ENCODE measurements around the gene MAPKAP1.
"Not testable (repeated sequence)": the region's sequence is repeated elsewhere in the genome, so short reads cannot be mapped to it uniquely, and the experiment has no call there.

MAPKAP1 gene

GRCh38 chr9:125699870-125700269 lies 7.1 kb downstream of the MAPKAP1 start:
- Histone ChIP-seq H3K9me3 (ENCODE audit: low read length) (no peaks in the 10 kb centered on the region), H4K20me1 (ENCODE audit: insufficient read depth, low read length) (0 out of 2 replicates have a peak, but pooled peaks cover 3% of the 10 kb centered on the region), H3K79me2 (ENCODE audit: insufficient read depth, low read length) (peaks cover 82% of the 10 kb centered on the region), H3K9me2 (ENCODE audit: low read depth, low read length) (no peaks in the 10 kb centered on the region), H3K9ac (ENCODE audit: low read length) (no peak overlapping the region), H3K36me3 (ENCODE audit: insufficient read depth, low read length) (0 out of 2 replicates have a peak, but pooled peaks cover 4% of the 10 kb centered on the region), H3K4me2 (ENCODE audit: low read length) (no peak overlapping the region), H3K27ac (ENCODE audit: low read depth, low read length, poor library complexity, severe bottlenecking) (no peak overlapping the region), H3K4me3 (ENCODE audit: low read depth, low read length, poor library complexity, severe bottlenecking) (no peak overlapping the region), H3K4me1 (ENCODE audit: insufficient read depth, low read length, severe bottlenecking) (peaks cover 30% of the 10 kb centered on the region), H3F3A (ENCODE audit: insufficient read depth, low read length) (no peaks in the 10 kb centered on the region; the same call in 1 of the 2 replicates), H3K27me3 (ENCODE audit: insufficient read depth, low read length) (no peaks in the 10 kb centered on the region), H2AFZ (ENCODE audit: low read length) (no peak overlapping the region)
- TF ChIP-seq CTCF (IDR thresholded peaks at IDR 0.05; ENCODE audit: low read length) (no peak), EZH2 (IDR thresholded peaks at IDR 0.05; ENCODE audit: borderline replicate concordance, low read length) (no peak)

GRCh38 chr9:125696106-125696647 lies 10.8 kb downstream of the MAPKAP1 start:
- H3K9me2 ChIP-seq (ENCODE audit: low read depth, low read length) = no peaks in the 10 kb centered on the region
- H3K9ac ChIP-seq (ENCODE audit: low read length) = no peak overlapping the region
- H3K36me3 ChIP-seq (ENCODE audit: insufficient read depth, low read length) = 0 out of 2 replicates have a peak, but pooled peaks cover 4% of the 10 kb centered on the region
- no peak overlapping the region for H3K4me3 ChIP-seq (ENCODE audit: low read depth, low read length, poor library complexity, severe bottlenecking)
- H4K20me1 ChIP-seq (ENCODE audit: insufficient read depth, low read length) = 0 out of 2 replicates have a peak, but pooled peaks cover 3% of the 10 kb centered on the region
- TF ChIP-seq EZH2 (IDR thresholded peaks at IDR 0.05; ENCODE audit: borderline replicate concordance, low read length) (no peak), CTCF (IDR thresholded peaks at IDR 0.05; ENCODE audit: low read length) (no peak)
- H3K79me2 ChIP-seq (ENCODE audit: insufficient read depth, low read length) = peaks cover 79% of the 10 kb centered on the region
- H3K9me3 ChIP-seq (ENCODE audit: low read length) = no peaks in the 10 kb centered on the region
- H3K4me2 ChIP-seq (ENCODE audit: low read length) = no peak overlapping the region
- H3K4me1 ChIP-seq (ENCODE audit: insufficient read depth, low read length, severe bottlenecking) = peaks cover 26% of the 10 kb centered on the region
- no peaks in the 10 kb centered on the region; the same call in 1 of the 2 replicates for H3F3A ChIP-seq (ENCODE audit: insufficient read depth, low read length)
- H3K27ac ChIP-seq (ENCODE audit: low read depth, low read length, poor library complexity, severe bottlenecking) = no peak overlapping the region
- no peak overlapping the region for H2AFZ ChIP-seq (ENCODE audit: low read length)
- H3K27me3 ChIP-seq (ENCODE audit: insufficient read depth, low read length) = no peaks in the 10 kb centered on the region

GRCh38 chr9:125695548-125695947 lies 11.5 kb downstream of the MAPKAP1 start:
- H3K9me3 ChIP-seq (ENCODE audit: low read length); H3K9ac ChIP-seq (ENCODE audit: low read length); H3F3A ChIP-seq (ENCODE audit: insufficient read depth, low read length); H3K4me3 ChIP-seq (ENCODE audit: low read depth, low read length, poor library complexity, severe bottlenecking); H3K27me3 ChIP-seq (ENCODE audit: insufficient read depth, low read length); H3K4me2 ChIP-seq (ENCODE audit: low read length); H4K20me1 ChIP-seq (ENCODE audit: insufficient read depth, low read length); H3K36me3 ChIP-seq (ENCODE audit: insufficient read depth, low read length); H2AFZ ChIP-seq (ENCODE audit: low read length); H3K9me2 ChIP-seq (ENCODE audit: low read depth, low read length); H3K27ac ChIP-seq (ENCODE audit: low read depth, low read length, poor library complexity, severe bottlenecking): not testable (repeated sequence)
- H3K79me2 ChIP-seq (ENCODE audit: insufficient read depth, low read length) = peaks cover 72% of the 10 kb centered on the region
- peaks cover 26% of the 10 kb centered on the region for H3K4me1 ChIP-seq (ENCODE audit: insufficient read depth, low read length, severe bottlenecking)

GRCh38 chr9:125694478-125694877 lies 12.5 kb downstream of the MAPKAP1 start:
- H3K79me2 ChIP-seq (ENCODE audit: insufficient read depth, low read length) = peaks cover 70% of the 10 kb centered on the region

GRCh38 chr9:125693492-125693891 lies 13.5 kb downstream of the MAPKAP1 start:
- not testable (repeated sequence) for H3K4me2 ChIP-seq (ENCODE audit: low read length); H4K20me1 ChIP-seq (ENCODE audit: insufficient read depth, low read length); H3K36me3 ChIP-seq (ENCODE audit: insufficient read depth, low read length); H3K27me3 ChIP-seq (ENCODE audit: insufficient read depth, low read length); H3F3A ChIP-seq (ENCODE audit: insufficient read depth, low read length); H3K9me2 ChIP-seq (ENCODE audit: low read depth, low read length); H3K9me3 ChIP-seq (ENCODE audit: low read length); H3K27ac ChIP-seq (ENCODE audit: low read depth, low read length, poor library complexity, severe bottlenecking); H2AFZ ChIP-seq (ENCODE audit: low read length); H3K9ac ChIP-seq (ENCODE audit: low read length); H3K4me3 ChIP-seq (ENCODE audit: low read depth, low read length, poor library complexity, severe bottlenecking)
- peaks cover 67% of the 10 kb centered on the region for H3K79me2 ChIP-seq (ENCODE audit: insufficient read depth, low read length)
- H3K4me1 ChIP-seq (ENCODE audit: insufficient read depth, low read length, severe bottlenecking) = peaks cover 33% of the 10 kb centered on the region

More at GRCh38 chr9:125694478-125694877, 12.5 kb downstream of the MAPKAP1 start:
- no peaks in the 10 kb centered on the region for H3K27me3 ChIP-seq (ENCODE audit: insufficient read depth, low read length)
- H3K9me2 ChIP-seq (ENCODE audit: low read depth, low read length) = no peaks in the 10 kb centered on the region
- H3K4me1 ChIP-seq (ENCODE audit: insufficient read depth, low read length, severe bottlenecking) = peaks cover 33% of the 10 kb centered on the region
- 0 out of 2 replicates have a peak, but pooled peaks cover 3% of the 10 kb centered on the region for H4K20me1 ChIP-seq (ENCODE audit: insufficient read depth, low read length)
- H2AFZ ChIP-seq (ENCODE audit: low read length) = no peak overlapping the region
- no peak overlapping the region for H3K4me3 ChIP-seq (ENCODE audit: low read depth, low read length, poor library complexity, severe bottlenecking)
- no peaks in the 10 kb centered on the region for H3K9me3 ChIP-seq (ENCODE audit: low read length)
- TF ChIP-seq EZH2 (IDR thresholded peaks at IDR 0.05; ENCODE audit: borderline replicate concordance, low read length) (no peak), CTCF (IDR thresholded peaks at IDR 0.05; ENCODE audit: low read length) (no peak)
- H3K27ac ChIP-seq (ENCODE audit: low read depth, low read length, poor library complexity, severe bottlenecking) = no peak overlapping the region
- H3F3A ChIP-seq (ENCODE audit: insufficient read depth, low read length) = no peaks in the 10 kb centered on the region
- no peak overlapping the region for H3K9ac ChIP-seq (ENCODE audit: low read length)
- 0 out of 2 replicates have a peak, but pooled peaks cover 4% of the 10 kb centered on the region for H3K36me3 ChIP-seq (ENCODE audit: insufficient read depth, low read length)
- H3K4me2 ChIP-seq (ENCODE audit: low read length) = no peak overlapping the region
